Peyer's patch (tissue), 4 donors: ENCODE data around the gene MCM8. TPM values are rescaled to one million over a fixed set of nuclear protein-coding genes. Genes with fewer than 3 reads are reported as not detected.

Experiments used
- DNase-seq, 3 donors: peaks; one replicate each; pipeline ENCODE4 v3.0.0-alpha.2; 2017 to 2019
- H3K27ac ChIP-seq, 4 donors: fragments of 200-600 bp; sonication (generic); one replicate each; pipeline ENCODE4 v1.5.1; 2016 to 2019
- H3K27me3 ChIP-seq, 2 donors: fragments of 200-600 bp; sonication (generic); one replicate each; pipeline ENCODE4 v1.5.1; 2019
- H3K36me3 ChIP-seq, 3 donors: fragments of 200-600 bp; sonication (generic); one replicate each; pipeline ENCODE4 v1.5.1; 2016 to 2019
- H3K4me1 ChIP-seq, 4 donors: fragments of 200-600 bp; sonication (generic); one replicate each; pipeline ENCODE4 v1.5.1; 2016 to 2019
- H3K4me3 ChIP-seq, 4 donors: fragments of 200-600 bp; sonication (generic); 1 replicate in 3 of 4; 2 replicates in 1 of 4; pipeline ENCODE4 v1.5.1; 2016 to 2019; ENCODE audit warnings: mild to moderate bottlenecking in 1 of 4
- H3K9me3 ChIP-seq, 4 donors: fragments of 200-600 bp; sonication (generic); one replicate each; pipeline ENCODE4 v1.5.1; 2016 to 2019; ENCODE audit warnings: mild to moderate bottlenecking in 1 of 4
- CTCF ChIP-seq, 6 experiments: fragments of 450-650 bp in 4 of 6; fragments of 200-600 bp in 2 of 6; sonication (generic) in 1 of 6; IDR thresholded peaks; one replicate each; pipeline ENCODE4 v1.5.1; 2017 to 2019; ENCODE audit warnings: antibody characterized with exemption in 6 of 6, mild to moderate bottlenecking in 3 of 6, moderate library complexity in 1 of 6
- POLR2A ChIP-seq, 2 donors: fragments of 450-650 bp; IDR thresholded peaks; one replicate each; pipeline ENCODE4 v1.5.1; 2017; ENCODE audit warnings: antibody characterized with exemption in 2 of 2, mild to moderate bottlenecking in 2 of 2, moderate library complexity in 2 of 2
- total RNA-seq, 4 donors: library from RNA; depleted of rRNA; stranded (reverse); fragments of >200 nt; gene quantifications; one replicate each; pipeline ENCODE4 v1.1.0, GENCODE V29; 2016

MCM8 gene
- total RNA-seq, 4 donors from 2014 or later: 5.8 to 25.6 (median 6.2) TPM

GRCh38 chr20:6039766-6040165 is 89.3 kb downstream of the MCM8 start:
- peaks cover 0 to 72% (median 0%) of the 10 kb centered on the region in 3 donors for H3K36me3 ChIP-seq
- TF ChIP-seq CTCF (IDR thresholded peaks at IDR 0.05): no peak
- no peak for TF ChIP-seq POLR2A (IDR thresholded peaks at IDR 0.05)
- H3K9me3 ChIP-seq: no peaks in the 10 kb centered on the region
- H3K4me1 ChIP-seq: no peaks in the 10 kb centered on the region
- DNase-seq: no peak
- H3K27me3 ChIP-seq: no peaks in the 10 kb centered on the region
- no peak overlapping the region for H3K27ac ChIP-seq
- no peak overlapping the region for H3K4me3 ChIP-seq

GRCh38 chr20:6040540-6040939 is 90.1 kb downstream of the MCM8 start:
- Histone ChIP-seq H3K9me3 (no peaks in the 10 kb centered on the region), H3K4me3 (no peak overlapping the region), H3K27ac (no peak overlapping the region), H3K36me3 (peaks cover 0 to 64% (median 0%) of the 10 kb centered on the region in 3 donors), H3K4me1 (no peaks in the 10 kb centered on the region), H3K27me3 (no peaks in the 10 kb centered on the region)
- DNase-seq: no peak
- TF ChIP-seq CTCF (IDR thresholded peaks at IDR 0.05): no peak
- no peak for TF ChIP-seq POLR2A (IDR thresholded peaks at IDR 0.05)

GRCh38 chr20:6040958-6041807 is 90.7 kb downstream of the MCM8 start:
- no peaks in the 10 kb centered on the region for H3K9me3 ChIP-seq

GRCh38 chr20:6041808-6042265 is 91.4 kb downstream of the MCM8 start:
- H3K4me3 ChIP-seq: no peak overlapping the region
- no peak overlapping the region for H3K27ac ChIP-seq
- peaks cover 0 to 51% (median 0%) of the 10 kb centered on the region in 3 donors for H3K36me3 ChIP-seq

More at GRCh38 chr20:6040958-6041807, 90.7 kb downstream of the MCM8 start:
- H3K27ac ChIP-seq: no peak overlapping the region
- no peaks in the 10 kb centered on the region for H3K4me1 ChIP-seq
- TF ChIP-seq POLR2A (IDR thresholded peaks at IDR 0.05) (no peak), CTCF (IDR thresholded peaks at IDR 0.05) (no peak)
- no peaks in the 10 kb centered on the region for H3K27me3 ChIP-seq
- no peak for DNase-seq
- no peak overlapping the region for H3K4me3 ChIP-seq
- peaks cover 0 to 58% (median 0%) of the 10 kb centered on the region in 3 donors for H3K36me3 ChIP-seq

GRCh38 chr20:6044115-6044514 is 93.7 kb downstream of the MCM8 start:
- no peaks in the 10 kb centered on the region for H3K9me3 ChIP-seq
- H3K36me3 ChIP-seq: peaks cover 0 to 29% (median 0%) of the 10 kb centered on the region in 3 donors
- TF ChIP-seq POLR2A (IDR thresholded peaks at IDR 0.05) (no peak), CTCF (IDR thresholded peaks at IDR 0.05) (no peak)
- no peak overlapping the region for H3K4me3 ChIP-seq
- no peak for DNase-seq
- H3K27me3 ChIP-seq: no peaks in the 10 kb centered on the region
- no peaks in the 10 kb centered on the region for H3K4me1 ChIP-seq
- no peak overlapping the region for H3K27ac ChIP-seq

More at GRCh38 chr20:6041808-6042265, 91.4 kb downstream of the MCM8 start:
- Histone ChIP-seq H3K27me3 (no peaks in the 10 kb centered on the region), H3K9me3 (no peaks in the 10 kb centered on the region), H3K4me1 (no peaks in the 10 kb centered on the region)
- DNase-seq: no peak
- TF ChIP-seq CTCF (IDR thresholded peaks at IDR 0.05) (no peak), POLR2A (IDR thresholded peaks at IDR 0.05) (no peak)
